Neural crest cell (in vitro differentiated cells): Measurements from ENCODE around the gene GLB1L. TPM values are rescaled to one million over a fixed set of nuclear protein-coding genes. Genes with fewer than 3 reads are reported as not detected.

Source experiments
- DNase-seq: peaks from one replicate; pipeline ENCODE4 v3.0.0; 2021; ENCODE audit warnings: low read depth, mixed read lengths, low spot score
- H3K27ac Mint-ChIP-seq: one replicate; pipeline ENCODE4 v1.8.0; 2021; ENCODE audit warnings: mild to moderate bottlenecking, mixed read lengths; ENCODE audit not compliant: unreplicated experiment
- H3K27me3 Mint-ChIP-seq: 2 replicates; pipeline ENCODE4 v1.8.0; 2021; ENCODE audit warnings: low read depth, mild to moderate bottlenecking, mixed read lengths
- H3K36me3 Mint-ChIP-seq: 2 replicates; pipeline ENCODE4 v1.8.0; 2021; ENCODE audit warnings: low read depth, mild to moderate bottlenecking, mixed read lengths
- H3K4me1 Mint-ChIP-seq: 2 replicates; pipeline ENCODE4 v1.8.0; 2021; ENCODE audit warnings: mixed read lengths
- H3K4me3 Mint-ChIP-seq: one replicate; pipeline ENCODE4 v1.8.0; 2021; ENCODE audit warnings: mild to moderate bottlenecking, mixed read lengths
- H3K9me3 Mint-ChIP-seq: 2 replicates; pipeline ENCODE4 v1.8.0; 2021; ENCODE audit warnings: mixed read lengths
- CTCF ChIP-seq: fragments of 200-600 bp; sonication (generic); conservative IDR thresholded peaks from 2 replicates; pipeline ENCODE4 v1.5.0; 2021; ENCODE audit warnings: antibody characterized with exemption, mild to moderate bottlenecking
- total RNA-seq: library from RNA; stranded (reverse); gene quantifications from 2 replicates; pipeline ENCODE4 v1.2.1, GENCODE V29; 2021

The GLB1L gene
- total RNA-seq, 1 donor from 2014 or later, result 11.2 TPM

- Mint-ChIP-seq H3K4me1 (peaks cover under 1% of the 10 kb centered on the region), H3K4me3 (no peak overlapping the region), H3K9me3 (no peaks in the 10 kb centered on the region), H3K36me3 (no peaks in the 10 kb centered on the region), H3K27ac (no peak overlapping the region), H3K27me3 (peaks cover 61% of the 10 kb centered on the region)
- TF ChIP-seq CTCF, result no peak
- DNase-seq, result no peak
These were observed 27.1 kb upstream of the GLB1L start for GRCh38 chr2:219272356-219272755.

- no peaks in the 10 kb centered on the region for H3K9me3 Mint-ChIP-seq
- no peak for TF ChIP-seq CTCF
- no peak overlapping the region for H3K4me3 Mint-ChIP-seq
- H3K36me3 Mint-ChIP-seq, result no peaks in the 10 kb centered on the region
- no peaks in the 10 kb centered on the region for H3K4me1 Mint-ChIP-seq
- peaks cover 63% of the 10 kb centered on the region for H3K27me3 Mint-ChIP-seq
- H3K27ac Mint-ChIP-seq, result no peak overlapping the region
- no peak for DNase-seq
These were observed 25.8 kb upstream of the GLB1L start for GRCh38 chr2:219271021-219271420.

- H3K4me1 Mint-ChIP-seq, result no peaks in the 10 kb centered on the region
- no peak for DNase-seq
- no peaks in the 10 kb centered on the region for H3K9me3 Mint-ChIP-seq
- no peak overlapping the region for H3K4me3 Mint-ChIP-seq
- H3K27me3 Mint-ChIP-seq, result peaks cover 62% of the 10 kb centered on the region
- no peak overlapping the region for H3K27ac Mint-ChIP-seq
- no peak for TF ChIP-seq CTCF
- H3K36me3 Mint-ChIP-seq, result no peaks in the 10 kb centered on the region
These were observed 24.8 kb upstream of the GLB1L start for GRCh38 chr2:219270055-219270372.

- Mint-ChIP-seq H3K9me3 (no peaks in the 10 kb centered on the region), H3K4me1 (no peaks in the 10 kb centered on the region), H3K27me3 (peaks cover 62% of the 10 kb centered on the region), H3K4me3 (no peak overlapping the region), H3K36me3 (no peaks in the 10 kb centered on the region), H3K27ac (no peak overlapping the region)
- DNase-seq, result no peak
- no peak for TF ChIP-seq CTCF
These were observed 24.3 kb upstream of the GLB1L start for GRCh38 chr2:219269362-219270054.

- H3K27ac Mint-ChIP-seq, result no peak overlapping the region
These were observed 23.1 kb upstream of the GLB1L start for GRCh38 chr2:219268294-219268693.

More at GRCh38 chr2:219268294-219268693, 23.1 kb upstream of the GLB1L start:
- Mint-ChIP-seq H3K27me3 (peaks cover 64% of the 10 kb centered on the region), H3K9me3 (no peaks in the 10 kb centered on the region), H3K4me1 (no peaks in the 10 kb centered on the region), H3K4me3 (no peak overlapping the region), H3K36me3 (no peaks in the 10 kb centered on the region)
- no peak for TF ChIP-seq CTCF
- no peak for DNase-seq
